ENCODE data around the gene CENPP.

The CENPP gene

DNA sequence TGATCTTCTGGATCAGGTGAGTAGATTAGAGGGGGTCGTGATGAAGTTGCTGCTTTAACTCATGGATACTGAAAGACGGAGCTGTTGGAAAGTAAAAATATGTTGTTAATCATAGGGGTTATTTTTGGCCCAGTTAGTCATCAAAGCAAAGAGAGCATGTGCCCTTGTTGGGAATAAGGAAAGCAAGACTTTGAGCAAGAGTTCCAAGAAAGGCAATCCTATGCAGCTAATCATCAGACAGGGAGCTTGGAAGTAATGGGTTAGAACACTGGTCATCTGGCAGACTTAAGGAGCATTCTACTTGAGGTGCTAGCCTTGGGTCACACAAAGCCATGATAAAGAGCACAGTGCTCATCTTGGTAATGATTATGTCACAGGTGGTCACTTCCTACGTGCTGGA, 138.2 kb downstream of the CENPP start:
- TF ChIP-seq, protein P1, sequence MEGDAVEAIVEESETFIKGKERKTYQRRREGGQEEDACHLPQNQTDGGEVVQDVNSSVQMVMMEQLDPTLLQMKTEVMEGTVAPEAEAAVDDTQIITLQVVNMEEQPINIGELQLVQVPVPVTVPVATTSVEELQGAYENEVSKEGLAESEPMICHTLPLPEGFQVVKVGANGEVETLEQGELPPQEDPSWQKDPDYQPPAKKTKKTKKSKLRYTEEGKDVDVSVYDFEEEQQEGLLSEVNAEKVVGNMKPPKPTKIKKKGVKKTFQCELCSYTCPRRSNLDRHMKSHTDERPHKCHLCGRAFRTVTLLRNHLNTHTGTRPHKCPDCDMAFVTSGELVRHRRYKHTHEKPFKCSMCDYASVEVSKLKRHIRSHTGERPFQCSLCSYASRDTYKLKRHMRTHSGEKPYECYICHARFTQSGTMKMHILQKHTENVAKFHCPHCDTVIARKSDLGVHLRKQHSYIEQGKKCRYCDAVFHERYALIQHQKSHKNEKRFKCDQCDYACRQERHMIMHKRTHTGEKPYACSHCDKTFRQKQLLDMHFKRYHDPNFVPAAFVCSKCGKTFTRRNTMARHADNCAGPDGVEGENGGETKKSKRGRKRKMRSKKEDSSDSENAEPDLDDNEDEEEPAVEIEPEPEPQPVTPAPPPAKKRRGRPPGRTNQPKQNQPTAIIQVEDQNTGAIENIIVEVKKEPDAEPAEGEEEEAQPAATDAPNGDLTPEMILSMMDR (conservative IDR thresholded peaks at IDR 0.05; ENCODE audit: low read depth, low read length) = no peak
- DNase-seq (ENCODE audit: low read depth) = peak; percentile 65
- H3K4me3 ChIP-seq (ENCODE audit: low read length) = no peak overlapping the region

DNA sequence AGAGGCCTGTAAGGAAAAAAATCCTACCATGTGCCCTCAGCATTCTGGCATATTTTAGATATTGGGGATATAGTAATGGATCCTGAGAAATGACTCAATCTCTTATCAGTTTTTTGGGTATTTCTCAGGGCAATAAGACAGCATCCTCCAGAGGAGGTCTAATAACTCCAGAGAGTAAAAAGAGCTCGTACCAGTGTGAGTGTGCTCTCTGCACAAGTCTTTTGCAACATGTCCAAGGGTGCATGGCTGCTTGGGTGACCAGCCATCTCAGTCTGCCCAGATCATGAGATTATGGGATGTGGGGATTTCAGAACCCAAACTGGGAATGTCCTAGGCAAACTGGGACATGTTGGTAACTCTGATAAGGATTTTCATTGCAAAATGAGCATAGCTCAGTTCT, 141.3 kb downstream of the CENPP start:
- TF ChIP-seq, protein P1 (conservative IDR thresholded peaks at IDR 0.05; ENCODE audit: low read depth, low read length) = no peak
- H3K4me3 ChIP-seq (ENCODE audit: low read length) = no peak overlapping the region
- no peak for DNase-seq (ENCODE audit: low read depth)

DNA sequence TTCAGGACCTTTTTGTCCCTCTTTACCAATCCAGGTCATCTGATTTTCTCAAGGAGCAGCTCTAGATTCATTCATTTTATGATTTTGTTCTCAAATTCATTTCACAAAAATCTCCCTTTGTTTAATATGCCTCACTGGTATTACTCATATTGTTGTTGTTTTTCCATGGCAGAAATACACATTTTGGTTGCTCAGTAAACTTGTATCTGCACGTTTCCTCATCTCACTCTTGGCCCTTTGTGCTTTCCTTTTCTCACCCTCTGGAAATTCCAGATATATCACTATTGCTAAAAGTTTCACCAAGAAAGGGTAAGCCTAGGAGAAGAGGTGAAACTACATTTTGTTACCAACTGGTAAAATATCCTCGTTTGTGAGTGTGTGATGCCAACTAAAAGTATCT, 141.8 kb downstream of the CENPP start:
- no peak for DNase-seq (ENCODE audit: low read depth)
- no peak overlapping the region for H3K4me3 ChIP-seq (ENCODE audit: low read length)

DNA sequence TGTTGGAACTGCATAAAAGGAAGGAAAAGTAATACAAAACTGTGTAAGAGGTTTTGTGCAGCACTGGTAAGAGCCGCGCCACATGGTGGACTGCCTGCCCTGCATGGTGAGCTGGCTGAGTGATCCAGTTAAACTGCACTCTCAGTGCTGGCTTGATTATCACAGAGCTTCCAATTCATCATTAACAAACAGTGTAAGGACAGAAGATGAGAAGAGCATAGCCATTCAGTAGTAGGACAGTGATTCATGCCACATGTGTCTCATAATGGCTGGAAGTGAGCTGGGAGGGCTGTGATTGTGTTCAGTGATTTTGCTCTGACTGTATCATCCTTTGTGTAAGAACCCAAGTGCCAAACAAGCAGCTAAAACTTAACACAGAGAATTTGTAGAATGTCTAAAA, 142.5 kb downstream of the CENPP start:
- TF ChIP-seq, protein P1 (conservative IDR thresholded peaks at IDR 0.05; ENCODE audit: low read depth, low read length) = no peak
- DNase-seq (ENCODE audit: low read depth) = no peak
- no peak overlapping the region for H3K4me3 ChIP-seq (ENCODE audit: low read length)

More for the DNA sequence above, 141.8 kb downstream of the CENPP start:
- TF ChIP-seq, protein P1 (conservative IDR thresholded peaks at IDR 0.05; ENCODE audit: low read depth, low read length) = no peak

DNA sequence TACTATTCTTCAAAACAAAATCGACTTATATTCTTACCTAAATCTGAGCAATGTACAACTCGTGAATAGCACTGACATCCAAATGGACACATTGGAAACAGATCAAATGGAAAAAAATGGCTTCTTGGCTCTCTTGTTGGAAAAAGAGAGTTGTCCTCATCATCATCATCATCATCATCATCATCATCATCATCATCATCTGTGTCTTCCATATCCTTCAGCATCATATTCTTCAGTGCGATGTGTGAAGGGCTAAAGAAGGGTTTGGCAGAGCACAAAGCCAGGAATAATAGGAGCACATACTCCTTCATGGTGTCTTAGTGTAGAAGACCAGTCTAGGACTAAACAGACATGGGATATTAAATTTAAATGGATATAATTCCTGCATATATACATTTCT, 148.8 kb downstream of the CENPP start:
- H3K4me3 ChIP-seq (ENCODE audit: low read length) = no peak overlapping the region
- TF ChIP-seq, protein P1 (conservative IDR thresholded peaks at IDR 0.05; ENCODE audit: low read depth, low read length) = no peak
- DNase-seq (ENCODE audit: low read depth) = no peak

DNA sequence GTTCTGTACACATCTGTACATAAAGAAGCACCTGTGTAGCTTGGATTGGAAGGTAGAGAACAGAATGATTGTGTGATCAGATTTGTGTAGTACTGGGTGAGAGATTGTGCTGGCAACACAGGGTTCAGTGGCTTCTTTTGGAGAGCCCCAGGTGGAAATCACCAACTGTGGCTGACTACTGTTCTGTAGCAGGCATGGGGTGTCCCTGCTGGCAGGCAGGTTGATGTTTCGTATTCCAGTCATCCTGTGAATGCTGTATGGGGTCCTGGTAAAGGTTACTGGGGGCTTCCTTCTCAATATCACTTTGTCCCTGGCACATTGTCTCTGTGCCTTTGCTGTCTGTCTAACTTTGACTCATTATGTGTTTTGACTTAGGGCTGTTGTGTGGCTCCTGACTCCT, 151.2 kb downstream of the CENPP start:
- no peak overlapping the region for H3K4me3 ChIP-seq (ENCODE audit: low read length)

DNA sequence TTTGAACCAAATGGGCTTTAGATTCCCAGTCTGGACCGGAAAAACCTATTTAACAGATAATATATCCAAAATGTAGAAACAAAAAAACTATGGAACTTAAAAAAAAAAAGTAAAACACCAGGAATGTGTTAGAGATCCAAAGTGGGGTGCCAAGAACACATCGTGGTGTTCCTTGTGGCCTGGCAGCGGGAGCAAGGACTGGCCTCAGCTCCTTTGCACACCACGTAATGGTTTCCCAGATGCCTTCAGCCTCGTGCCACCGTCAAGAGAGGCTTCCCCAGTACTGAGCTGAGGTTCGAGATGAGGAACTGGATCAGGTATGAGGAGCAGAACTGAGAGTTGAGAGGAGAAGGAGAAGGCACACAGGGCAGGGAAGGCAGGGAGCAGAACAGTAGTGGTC, 153.0 kb downstream of the CENPP start:
- TF ChIP-seq, protein P1 (conservative IDR thresholded peaks at IDR 0.05; ENCODE audit: low read depth, low read length) = no peak
- no peak for DNase-seq (ENCODE audit: low read depth)
- H3K4me3 ChIP-seq (ENCODE audit: low read length) = no peak overlapping the region

More for the DNA sequence above, 151.2 kb downstream of the CENPP start:
- TF ChIP-seq, protein P1 (conservative IDR thresholded peaks at IDR 0.05; ENCODE audit: low read depth, low read length) = no peak
- DNase-seq (ENCODE audit: low read depth) = no peak

Data from retinal pigment epithelial cell (primary cell).